Measurements from ENCODE around the gene RBM39.
A peak's percentile ranks its signal among the peaks of the same experiment; 100 is the strongest.

RBM39 gene

DNA sequence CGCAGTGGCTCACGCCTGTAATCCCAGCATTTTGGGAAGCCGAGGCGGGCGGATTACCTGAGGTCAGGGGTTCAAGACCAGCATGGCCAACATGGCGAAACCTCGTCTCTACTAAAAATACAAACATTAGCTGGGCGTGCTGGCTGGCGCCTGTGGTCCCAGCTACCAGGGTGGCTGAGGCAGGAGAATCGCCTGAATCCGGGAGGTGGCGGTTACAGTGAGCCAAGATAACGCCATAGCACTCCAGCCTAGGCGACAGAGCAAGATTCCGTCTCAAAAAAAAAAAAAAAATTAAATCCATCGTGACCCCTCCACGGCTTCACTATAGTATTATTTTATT lies 76.1 kb downstream of the RBM39 start:
- no peak for DNase-seq

DNA sequence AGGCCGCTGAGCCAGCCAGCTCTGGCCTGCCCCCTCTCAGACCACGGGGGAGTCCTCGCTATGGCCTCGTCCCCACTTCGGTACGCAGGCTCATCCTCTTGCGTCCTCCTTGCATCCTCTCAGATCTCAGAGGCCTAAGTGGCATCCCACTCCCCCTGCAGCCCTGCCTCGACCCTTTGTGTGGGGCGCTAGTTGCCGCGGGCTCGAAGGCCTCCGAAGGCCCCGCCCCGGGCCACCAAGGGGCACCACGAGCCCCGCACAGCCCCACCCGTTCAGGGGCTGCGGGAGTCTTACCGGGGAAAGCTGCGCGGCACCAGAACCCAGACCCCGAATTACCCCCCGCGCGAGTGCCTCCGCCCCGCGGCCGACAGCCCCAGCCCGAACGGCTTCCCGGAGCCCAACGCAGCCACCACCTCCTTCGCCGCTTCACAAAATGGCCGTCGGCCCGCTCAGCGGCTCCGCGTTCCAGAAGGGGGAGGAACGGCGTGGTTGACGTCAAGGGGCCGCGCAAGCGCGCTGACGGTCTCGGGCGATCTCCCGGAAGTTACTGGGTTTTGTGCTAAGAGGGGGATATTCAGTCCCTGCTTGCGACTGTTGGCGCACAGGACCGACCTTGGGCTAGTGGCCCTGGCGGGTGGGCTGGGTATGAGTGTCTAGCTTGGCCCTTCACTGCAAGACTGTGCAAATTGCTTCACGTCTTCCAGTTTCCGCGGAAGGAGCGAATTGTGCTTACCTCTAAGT lies 77.4 kb downstream of the RBM39 start, which contains the start of the genes CPNE1 and RBM12:
TSS of gene CPNE1 (minus strand) at position 435 of the 741 bp plus-strand sequence. CDS start 31,977 bp downstream, outside the sequence.
TSS of gene RBM12 (minus strand) at position 435 of the 741 bp plus-strand sequence. CDS start 9,578 bp downstream, outside the sequence.
- DNase-seq = peak; percentile 92

DNA sequence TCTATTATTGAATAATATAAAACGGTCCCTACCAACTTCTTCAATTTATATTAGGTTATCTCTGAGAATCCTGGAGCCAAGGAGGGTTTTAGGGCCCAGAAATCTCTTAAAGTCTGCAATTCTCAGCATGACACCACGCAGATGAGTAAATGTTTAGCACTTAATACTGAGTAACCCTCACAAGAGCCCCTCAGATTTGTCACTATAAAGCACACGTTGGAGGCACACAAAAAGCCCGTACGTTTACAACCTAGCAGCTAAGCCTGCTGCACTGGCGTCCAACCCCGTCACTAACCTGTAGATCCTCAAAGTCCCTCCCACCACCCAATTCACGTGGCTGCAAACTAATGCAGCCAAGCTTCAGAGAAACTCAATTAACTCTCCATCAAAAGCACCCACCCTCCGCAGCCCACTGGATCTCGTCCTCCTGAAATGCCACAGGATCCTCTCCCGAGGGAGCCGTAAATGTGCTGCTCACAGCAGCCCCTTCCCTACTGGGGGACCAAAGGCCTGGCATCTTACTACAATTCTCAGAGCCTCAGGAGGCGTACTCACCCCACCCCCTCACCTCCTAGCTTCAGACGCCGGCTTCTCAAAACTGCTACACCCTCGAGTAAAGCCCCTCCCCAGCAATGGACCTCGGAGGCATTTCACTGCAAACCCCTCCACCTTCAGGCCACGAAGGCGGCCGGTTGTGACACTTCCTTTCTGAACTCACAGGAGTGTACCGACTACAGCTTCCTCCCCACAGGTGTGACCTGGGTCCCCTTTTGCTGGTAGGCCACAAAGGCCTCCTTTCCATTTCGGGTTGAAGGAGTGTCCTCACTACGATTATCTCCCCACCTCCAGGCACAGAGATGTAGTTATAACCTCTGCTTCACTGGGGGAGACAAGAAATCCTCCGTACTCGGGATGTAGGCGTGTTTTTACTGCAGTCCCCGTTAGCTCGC lies 78.3 kb downstream of the RBM39 start:
- peak; percentile 51 to 65 for DNase-seq

DNA sequence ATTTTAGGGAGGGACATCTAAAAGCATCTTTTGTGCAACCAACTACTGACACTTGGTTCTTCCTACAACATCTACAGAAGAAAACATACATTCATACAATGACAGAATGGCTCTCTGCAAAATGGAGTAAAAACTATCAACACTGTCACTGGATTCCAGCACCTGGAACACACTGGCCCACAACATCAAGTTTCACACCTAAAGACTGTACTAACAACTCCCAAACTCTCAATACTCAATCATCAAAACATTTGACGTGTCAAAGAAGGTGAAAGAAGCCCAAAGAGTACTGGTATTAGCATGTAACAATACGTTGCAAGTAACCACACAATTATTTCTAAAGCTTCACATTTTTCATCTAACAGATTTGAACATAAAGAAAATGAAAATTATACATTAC lies 79.5 kb downstream of the RBM39 start:
- no peak for DNase-seq

DNA sequence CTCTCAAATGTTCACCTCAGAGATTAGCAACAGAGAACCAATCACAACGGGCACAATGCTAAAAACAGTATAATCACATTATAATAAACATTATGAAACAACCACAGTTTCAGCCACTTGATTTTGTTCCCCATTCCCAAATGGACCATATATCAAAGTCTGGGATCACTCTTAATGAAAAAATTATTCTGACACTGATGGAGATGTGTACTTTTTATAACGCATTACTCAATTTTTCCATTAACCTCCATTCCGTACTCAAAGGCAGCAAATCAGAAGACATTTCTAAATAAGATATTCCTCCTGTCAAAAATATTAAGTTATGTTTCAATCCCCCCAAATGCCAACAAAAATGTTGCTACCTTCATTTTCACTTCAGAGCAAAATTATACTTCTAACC lies 80.2 kb downstream of the RBM39 start:
- no peak for DNase-seq

DNA sequence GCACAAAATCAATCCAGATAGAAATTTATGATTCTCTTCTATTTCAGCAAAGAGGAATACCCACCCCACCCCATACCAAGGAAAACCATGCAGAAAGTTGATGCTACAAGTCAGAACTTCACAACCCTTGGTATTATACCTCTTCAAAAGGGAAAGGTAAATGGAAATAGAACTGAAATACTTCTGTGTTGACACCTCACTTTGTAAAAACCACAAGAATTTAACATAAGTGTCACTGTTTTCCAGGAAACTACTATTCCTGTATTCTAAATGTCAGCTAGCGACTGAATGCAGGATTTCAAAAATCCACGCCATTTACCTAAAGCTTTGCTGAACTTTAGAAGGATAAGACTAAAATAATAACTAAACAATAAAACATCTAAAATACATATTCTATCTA lies 81.0 kb downstream of the RBM39 start:
- DNase-seq = no peak

DNA sequence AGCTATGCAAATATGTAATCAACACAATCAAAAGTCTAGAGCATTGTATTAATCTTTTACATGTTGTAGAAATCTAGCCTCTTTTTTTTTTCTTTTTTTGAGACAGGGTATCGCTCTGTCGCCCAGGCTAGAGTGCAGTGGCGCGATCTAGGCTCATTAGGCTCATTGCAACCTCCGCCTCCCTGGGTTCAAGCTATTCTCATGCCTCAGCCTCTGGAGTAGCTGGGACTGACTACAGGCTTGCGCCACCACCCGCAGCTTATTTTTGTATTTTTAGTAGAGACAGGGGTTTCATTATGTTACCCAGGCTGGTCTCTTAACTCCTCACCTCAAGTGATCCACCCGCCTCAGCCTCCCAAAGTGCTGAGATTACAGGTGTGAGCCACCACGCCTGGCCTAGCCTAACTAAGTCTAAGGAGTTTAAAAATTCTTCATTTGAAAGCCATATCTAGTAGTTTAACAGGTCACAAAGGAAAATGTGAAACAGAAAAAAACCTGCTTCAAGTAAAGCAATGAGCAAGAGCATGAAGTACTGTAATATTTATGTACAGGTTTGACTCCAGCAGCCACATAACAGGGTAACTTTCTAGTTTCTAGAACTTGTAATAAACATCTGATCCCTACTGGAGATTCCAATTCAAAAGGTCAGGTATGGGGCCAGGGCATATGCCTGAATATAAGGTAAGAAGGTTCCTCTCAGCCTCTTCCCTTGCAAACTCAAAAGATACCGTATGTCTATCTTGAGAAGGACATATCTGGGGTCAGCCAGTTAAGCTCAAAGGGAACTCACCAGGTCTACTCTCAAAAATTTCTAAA lies 81.7 kb downstream of the RBM39 start:
- peak; percentile 34 to 40 for DNase-seq

DNA sequence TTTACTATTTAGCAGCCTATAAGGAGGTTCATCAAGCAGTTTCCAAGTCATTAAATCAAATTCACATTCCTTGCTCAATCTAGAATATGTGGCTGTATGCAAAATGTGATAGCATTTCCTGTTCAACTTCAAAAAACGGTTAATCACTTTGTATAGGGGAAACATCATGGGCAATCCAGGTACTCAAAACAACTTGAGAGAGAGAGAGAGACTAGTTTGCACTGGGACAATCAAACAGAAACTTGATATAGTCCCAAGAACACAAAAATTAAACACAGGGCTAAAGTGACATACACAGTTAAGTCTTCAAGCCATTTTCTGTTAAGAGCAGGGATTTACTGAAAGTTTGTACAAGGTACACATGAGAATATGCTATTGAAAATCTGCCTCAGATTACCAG lies 84.8 kb downstream of the RBM39 start:
- DNase-seq = no peak

DNA sequence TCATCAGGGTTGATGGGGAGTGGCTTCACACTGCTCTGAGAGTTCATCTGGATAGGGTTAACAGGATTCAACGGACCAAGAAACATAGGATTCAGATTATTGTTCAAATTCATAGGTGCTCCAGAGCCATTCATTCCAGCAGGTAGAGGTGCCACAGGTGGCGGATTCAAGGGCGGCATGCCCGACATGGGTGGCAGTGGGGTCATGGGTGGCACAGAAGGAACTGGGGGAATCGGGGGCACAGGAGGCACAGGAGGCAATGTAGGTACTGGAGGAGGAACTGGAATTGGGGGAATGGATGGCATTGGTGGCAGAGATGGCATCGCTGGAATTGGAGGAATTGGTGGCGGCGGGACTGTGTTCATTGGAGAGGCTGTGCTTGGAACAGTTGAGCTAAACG lies 87.6 kb downstream of the RBM39 start:
- no peak for DNase-seq

DNA sequence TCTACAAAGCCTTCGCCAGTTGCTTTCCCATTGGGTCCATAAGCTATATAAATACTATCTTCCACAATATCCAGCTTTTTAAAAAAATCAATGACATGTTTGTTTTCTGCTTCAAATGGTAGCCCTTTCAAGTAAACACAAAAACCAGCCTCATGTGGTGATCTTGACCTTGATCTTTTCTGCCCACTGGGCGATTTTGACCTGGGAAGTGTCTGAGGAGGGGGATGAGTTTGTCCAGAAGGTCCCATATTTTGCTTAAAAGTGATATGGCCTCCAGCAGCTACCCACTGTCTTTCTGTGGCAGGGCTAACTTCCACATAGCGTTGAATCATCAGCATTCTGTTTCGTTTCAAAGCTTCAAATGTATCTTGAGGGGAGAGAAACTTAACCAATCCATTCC lies 88.2 kb downstream of the RBM39 start:
- DNase-seq = no peak
